Left lobe of liver (tissue), 2 donors: ENCODE measurements around the gene DDIT4. TPM values are rescaled to one million over a fixed set of nuclear protein-coding genes. Genes with fewer than 3 reads are reported as not detected.
A peak's percentile ranks its signal among the peaks of the same experiment; 100 is the strongest.
"Not testable (repeated sequence)": the region's sequence is repeated elsewhere in the genome, so short reads cannot be mapped to it uniquely, and the experiment has no call there.

Source experiments
- ATAC-seq: fragments of 200-7000 bp; cut with Tn5 transposase; one replicate; pipeline ENCODE4 v1.9.1; 2020; ENCODE audit warnings: mild to moderate bottlenecking, moderate library complexity
- DNase-seq: peaks from one replicate; pipeline ENCODE4 v3.0.0-alpha.2; 2020; ENCODE audit warnings: low spot score
- total RNA-seq: library from RNA; stranded (reverse); gene quantifications from one replicate; pipeline ENCODE4 v1.2.1, GENCODE V29; 2021
- donor health status: DM: no; HTN: no; CAD: no; lungs with moderate emphysema.
- donor health status: DM: no; HTN: yes; CAD: no.

Gene DDIT4
- total RNA-seq, 1 donor from 2014 or later = 162 TPM

DNA sequence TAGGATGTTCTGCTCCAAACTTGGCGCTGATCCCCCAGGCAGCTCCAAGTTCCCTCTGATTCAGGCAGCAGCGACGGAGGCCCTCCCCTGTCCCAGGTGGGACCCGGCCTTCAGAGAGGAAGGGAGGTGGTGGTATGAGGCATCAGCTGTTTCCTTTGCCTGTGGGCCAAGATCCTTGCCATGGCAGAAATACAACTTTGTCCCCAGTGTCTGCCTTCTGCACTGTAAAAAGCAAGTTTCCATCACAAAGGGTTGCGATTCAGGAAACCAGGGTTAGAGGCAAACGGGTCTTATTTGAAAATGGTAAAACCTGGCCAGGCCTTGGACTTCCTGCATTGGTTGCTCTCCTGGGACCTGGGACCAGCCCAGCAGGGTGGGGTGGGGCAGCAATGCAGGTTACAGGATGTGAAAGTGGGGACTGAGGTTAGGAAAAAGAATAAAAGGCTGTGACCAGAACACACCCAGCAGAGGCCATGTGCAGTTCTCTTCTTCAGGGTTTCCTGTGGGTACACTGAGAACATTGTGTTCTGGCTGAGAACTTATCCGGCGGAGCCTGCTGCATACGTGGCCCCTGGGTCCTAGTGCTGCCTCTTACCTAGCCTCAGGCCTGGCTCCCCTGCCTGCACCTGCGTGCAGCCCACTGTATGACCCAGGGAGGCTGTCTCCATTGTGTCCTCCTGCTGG is 25.1 kb upstream of the DDIT4 start:
- DNase-seq (peak; percentile 82), ATAC-seq (peak; percentile 81)

DNA sequence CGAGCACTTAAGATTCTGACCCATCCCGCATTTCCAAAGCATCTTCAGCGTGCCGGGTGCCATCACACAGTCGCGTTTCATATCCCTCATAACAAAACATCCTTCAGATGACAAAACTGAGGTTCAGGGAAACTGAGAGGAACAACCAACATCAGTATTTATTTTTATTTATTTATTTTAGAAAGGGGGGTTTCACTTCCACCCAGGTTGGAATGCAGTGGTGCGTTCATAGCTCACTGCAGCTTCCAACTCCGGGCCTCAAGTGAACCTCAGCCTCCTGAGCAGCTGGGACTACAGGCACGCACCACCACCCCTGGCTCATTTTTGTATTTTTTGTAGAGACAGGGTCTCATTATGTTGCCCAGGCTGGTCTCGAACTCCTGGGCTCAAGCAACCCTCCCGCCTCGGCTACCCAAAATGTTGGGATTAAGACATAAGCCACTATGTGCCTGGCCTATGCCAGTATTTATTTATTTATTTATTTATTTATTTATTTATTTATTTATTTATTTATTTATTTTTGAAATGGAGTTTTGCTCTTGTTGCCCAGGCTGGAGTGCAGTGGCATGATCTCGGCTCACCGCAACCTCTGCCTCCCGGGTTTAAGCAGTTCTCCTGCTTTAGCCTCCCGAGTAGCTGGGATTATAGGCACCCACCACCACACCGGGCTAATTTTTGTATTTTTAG is 24.4 kb upstream of the DDIT4 start:
- not testable (repeated sequence) for DNase-seq, ATAC-seq

DNA sequence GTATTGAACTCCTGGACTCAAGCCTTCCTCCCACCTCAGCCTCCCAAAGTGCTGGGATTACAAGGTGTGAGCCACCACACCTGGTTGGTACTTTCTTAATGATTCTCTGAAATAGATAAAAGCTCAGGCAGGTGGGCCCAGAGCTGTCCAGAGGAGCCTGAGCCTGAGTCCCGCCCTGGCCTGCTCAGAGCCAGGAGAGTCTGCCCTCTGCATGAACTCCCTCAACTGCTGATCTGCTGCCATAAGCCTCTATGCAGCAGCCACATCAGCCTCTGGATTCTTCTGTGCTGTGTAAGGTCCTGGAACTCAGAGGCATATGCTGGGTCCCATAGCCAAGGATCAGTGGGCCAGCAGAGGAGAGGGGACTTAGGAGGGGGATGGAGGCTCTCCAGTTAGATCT is 23.1 kb upstream of the DDIT4 start:
- peak; percentile 74 for DNase-seq
- ATAC-seq = peak; percentile 61

DNA sequence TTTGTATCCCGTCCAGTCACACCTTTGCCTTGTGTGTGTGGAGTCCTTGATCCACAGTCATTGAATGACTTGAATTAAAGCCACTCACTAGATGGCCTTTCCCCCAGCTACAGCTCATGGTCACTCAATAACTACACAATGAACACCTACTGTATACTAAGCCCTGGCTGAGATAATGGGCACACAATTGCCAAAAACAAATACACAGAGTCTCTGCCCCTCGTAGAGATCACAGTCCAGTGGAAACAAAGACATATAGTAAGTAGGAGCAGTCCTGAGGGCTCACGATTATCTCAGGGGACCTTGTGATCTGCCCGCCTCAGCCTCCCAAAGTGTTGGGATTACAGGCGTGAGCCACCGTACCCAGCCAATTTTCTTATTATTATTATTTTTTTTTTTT is 22.1 kb upstream of the DDIT4 start:
- DNase-seq (no peak), ATAC-seq (no peak)

DNA sequence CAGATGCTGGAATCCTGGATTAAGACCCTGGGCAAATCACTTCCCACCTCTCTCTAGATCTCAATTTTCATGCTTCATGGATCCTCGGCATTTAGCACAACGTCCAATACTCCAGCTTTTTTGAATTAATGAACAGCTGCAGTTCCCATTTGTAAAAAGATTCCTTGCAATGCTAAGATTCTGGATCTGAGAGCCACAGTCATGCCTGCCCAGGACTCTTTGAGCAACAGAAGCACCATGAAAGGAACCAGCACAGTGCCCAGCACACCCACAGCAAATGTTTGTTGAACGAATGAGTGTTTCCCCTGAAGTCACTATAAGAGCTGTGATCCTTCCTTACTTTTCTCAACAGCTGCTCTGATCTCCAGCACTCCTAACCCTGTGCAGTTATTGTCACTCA is 20.8 kb upstream of the DDIT4 start:
- ATAC-seq = no peak
- DNase-seq = no peak

DNA sequence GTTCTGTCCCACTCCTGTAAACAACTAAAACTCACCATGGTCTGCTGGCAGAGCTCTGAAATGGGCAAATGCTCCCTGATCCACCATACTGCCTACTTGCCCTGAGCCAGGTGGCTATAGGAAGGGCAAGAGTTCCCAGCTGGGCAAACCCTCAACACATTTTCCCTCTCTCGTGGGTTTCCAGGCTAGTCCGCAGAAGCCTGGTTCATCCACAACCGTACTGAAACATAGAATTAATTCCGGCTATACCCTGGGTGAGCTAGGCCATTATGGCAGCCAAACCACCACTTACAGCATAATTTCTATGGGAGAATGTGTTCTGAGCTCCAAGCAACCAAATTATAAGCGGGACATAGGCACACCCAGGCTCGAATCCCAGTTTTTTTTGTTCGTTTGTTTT is 20.1 kb upstream of the DDIT4 start:
- ATAC-seq (no peak), DNase-seq (no peak)

DNA sequence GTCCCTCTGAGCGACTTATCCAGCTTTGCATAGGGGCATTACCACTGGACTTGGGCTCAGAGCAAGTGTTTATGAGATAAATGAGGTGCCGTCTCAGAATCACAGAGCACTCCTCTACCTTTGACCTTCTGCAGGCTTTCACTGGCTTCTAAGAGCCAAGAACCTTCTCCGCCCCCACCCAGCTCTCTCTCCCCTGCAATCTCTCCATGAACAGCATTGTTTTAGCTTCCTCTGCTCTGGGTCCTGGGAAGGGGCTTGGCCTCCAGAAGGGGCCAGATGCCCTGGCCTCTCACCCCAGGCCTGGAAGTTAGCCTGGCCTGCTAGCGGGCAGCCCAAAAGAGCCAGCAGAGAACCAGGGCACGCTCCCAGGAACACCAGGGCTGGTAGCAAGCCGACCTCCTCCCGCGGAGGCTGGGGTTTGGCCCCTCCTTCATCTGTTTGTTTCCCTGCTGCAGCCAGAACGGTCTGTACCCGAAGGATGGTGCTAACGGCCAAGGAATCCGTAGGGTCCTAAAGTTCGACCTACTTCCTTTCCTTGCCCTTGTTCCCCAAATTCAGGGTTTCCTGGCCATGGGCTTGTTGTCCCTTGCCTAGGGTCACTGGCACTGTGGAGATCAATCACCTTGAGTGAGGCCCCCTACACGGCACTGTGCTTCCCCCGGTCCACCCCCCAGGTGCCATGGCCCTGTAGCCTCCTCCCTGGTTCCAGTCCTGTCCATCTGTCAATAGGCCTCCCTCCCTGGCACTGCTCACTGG is 18.7 kb upstream of the DDIT4 start:
- DNase-seq (peak; percentile 96), ATAC-seq (peak; percentile 83)

GRCh38 chr10:72255977-72256729 is 17.6 kb upstream of the DDIT4 start:
- ATAC-seq = no peak
- no peak for DNase-seq

DNA sequence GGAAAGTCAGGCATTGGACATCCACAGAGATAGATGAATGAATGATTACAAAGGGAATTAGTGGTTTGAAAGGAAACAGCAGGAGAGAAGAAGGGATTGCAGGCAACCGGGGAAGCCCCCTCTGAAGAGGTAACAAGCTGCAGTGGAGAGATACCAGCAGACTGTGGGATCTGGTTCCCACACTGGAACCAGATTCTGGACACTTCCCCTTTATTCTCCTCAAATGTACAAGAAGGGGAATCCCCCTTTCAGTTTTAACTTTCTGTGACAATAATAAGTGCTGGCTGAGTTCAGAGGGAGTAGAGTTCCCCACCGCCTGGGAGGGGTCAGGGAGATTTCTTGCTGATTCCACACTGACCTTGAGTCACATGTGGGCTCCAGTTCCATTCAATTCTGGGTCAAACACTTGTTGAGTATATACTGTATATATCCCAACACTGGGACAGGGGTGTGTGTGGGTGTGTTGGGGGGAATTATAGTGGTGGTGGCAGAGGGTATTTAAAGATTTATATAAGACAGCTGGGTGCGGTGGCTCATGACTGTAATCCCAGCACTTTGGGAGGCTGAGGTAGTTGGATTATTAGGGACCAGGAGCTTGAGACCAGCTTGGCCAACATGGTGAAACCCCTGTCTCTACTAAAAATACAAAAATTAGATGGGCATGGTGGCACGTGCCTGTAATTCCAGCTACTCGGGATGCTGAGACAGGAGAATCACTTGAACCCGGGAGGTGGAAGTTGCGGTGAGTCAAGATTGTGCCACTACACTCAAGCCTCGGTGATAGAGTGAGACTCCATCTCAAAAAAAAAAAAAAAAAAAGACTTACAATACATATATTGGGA is 16.5 kb upstream of the DDIT4 start:
- DNase-seq (no peak), ATAC-seq (no peak)

GRCh38 chr10:72258617-72259016 is 15.1 kb upstream of the DDIT4 start:
- no peak for ATAC-seq
- DNase-seq = no peak

DNA sequence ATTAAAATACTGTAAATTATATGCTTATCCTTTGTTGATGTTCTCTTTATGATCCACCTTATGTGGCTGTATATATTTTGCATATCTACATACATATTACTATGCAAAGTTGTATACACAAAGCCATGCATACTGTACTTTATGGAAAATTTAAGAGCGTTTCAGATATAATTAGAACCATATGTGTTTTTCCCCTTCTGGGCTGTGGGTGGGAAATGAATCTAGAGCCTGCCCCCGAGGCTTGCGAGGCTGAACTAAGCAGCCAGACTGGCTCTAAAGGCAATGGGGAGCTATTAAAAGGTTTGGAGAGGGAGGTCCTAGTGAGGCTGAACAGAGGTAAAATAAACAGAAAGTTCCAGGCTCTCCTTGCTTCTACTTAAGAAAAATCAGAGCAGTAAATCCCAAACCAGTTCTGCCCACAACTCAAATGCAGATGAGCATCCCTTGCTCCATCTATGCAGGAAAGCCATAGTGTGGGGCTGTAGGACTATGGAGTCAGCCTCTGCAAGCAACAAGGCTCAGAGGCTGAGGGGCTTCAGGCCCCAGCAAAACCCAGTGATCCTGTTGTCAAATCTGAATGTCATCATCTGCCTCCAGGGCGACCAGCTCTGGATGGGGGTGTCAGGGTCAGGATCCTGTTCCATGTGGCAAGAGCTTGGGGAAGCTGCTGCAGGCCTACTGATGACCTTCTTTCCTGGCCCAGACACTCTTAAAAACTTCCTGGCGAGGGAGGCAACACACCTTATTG is 14.1 kb upstream of the DDIT4 start:
- ATAC-seq = peak; percentile 5

GRCh38 chr10:72260239-72260975 is 13.3 kb upstream of the DDIT4 start:
- peak; percentile 94 for DNase-seq
- ATAC-seq = peak; percentile 87

More for the DNA sequence above, 14.1 kb upstream of the DDIT4 start:
- DNase-seq = no peak

DNA sequence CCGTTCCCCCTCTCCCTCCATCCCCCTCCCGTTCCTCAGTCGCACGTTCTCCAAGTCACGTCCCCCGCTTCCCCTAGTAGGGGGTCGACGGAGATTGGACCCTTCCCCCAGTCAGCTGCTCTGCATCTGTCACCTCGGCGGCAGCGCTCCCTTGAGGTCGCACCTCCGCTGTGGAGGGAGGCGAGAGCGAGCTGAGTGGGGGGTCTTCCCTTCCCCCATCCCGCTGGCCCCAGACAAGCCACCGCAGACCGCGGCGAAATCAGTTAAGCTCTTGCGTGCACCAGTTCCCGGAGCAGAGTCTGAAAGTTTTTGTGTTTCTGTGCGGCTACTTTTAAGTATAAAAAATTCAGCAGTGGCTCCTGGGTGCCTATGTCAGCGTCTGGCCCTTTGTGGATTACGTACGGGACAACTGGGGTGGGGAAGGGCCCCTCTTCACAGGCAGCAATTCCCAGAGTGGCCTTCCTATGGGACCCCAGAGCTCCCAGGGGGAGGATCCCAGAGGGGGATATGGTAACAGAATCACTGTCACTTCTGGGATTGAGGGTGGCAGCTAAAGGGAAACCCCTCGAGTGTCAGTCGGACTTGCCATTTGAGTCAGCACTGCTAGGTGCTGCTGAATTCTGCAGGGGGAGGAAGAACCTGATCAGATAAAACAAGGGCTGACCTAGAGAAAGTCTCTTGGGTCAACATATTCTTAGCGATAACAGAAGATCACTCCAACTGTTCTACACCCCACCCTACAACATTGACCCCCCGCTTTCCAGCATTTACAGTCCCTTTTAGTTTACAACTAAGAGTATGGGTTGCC is 12.5 kb upstream of the DDIT4 start:
- ATAC-seq (peak; percentile 17), DNase-seq (no peak)

DNA sequence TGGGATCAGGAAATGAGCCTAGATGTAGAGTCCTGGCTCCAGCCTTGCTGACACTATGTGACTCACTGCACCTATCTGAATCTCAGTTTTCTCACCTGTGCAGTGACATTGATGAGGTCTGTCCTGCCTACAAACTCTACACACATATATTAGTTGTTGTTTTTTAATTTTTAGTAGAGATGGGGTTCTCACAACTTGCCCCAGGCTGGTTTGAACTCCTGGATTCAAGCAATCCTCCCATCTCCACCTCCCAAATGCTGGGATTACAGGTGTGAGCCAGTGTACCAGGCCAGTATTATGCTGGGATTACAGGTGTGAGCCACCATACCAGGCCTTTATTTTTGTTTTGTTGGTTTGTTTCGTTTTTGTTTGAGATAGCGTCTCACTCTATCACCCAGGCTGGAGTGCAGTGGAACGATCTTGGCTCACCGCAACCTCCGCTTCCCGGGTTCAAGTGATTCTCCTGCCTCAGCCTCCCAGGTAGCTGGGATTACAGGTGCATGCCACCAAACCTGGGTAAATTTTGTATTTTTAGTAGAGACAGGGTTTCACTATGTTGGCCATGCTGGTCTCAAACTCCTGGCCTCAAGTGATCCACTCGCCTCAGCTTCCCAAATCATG is 11.8 kb upstream of the DDIT4 start:
- ATAC-seq (peak; percentile 1), DNase-seq (no peak)

DNA sequence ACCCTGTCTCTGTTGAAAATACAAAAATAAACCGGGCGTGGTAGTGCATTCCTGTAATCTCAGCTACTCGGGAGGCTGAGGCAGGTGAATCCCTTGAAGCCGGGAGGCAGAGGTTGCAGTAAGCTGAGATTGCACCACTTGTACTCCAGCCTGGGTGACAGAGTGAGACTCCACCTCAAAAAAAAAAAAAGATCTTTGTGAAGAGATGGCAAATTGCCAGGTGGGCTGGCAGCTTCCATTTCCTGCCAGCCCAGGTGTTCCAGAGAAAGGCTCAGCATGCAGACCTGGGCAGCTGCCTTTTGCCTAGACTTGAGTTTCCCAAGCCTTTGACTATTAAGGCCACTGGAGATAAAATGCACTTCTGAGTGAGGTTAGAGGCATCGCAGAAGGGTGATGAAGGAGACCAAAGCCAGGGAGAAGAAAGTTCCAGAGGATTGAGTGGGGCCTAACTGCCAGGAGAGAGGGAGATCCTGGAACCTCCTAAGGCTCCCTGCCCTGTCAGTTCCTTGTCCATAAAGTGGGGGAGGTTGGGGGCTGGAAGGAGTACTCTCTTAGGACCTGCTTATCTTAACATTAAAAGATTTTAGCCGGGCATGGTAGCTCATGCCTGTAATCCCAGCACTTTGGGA is 10.0 kb upstream of the DDIT4 start:
- peak; percentile 31 for ATAC-seq

GRCh38 chr10:72264536-72264935 is 9.2 kb upstream of the DDIT4 start:
- no peak for DNase-seq
- no peak for ATAC-seq

More for the DNA sequence above, 10.0 kb upstream of the DDIT4 start:
- DNase-seq = peak; percentile 85

- no peak for ATAC-seq
- no peak for DNase-seq
Observed at GRCh38 chr10:72265508-72265907, 8.2 kb upstream of the DDIT4 start.
